LHCN-M2 (cell line): Measurements from ENCODE around the gene FAM227B. TPM values are rescaled to one million over a fixed set of nuclear protein-coding genes. Genes with fewer than 3 reads are reported as not detected.
"Not testable (repeated sequence)": the region's sequence is repeated elsewhere in the genome, so short reads cannot be mapped to it uniquely, and the experiment has no call there.

Experiments used
- DNase-seq: peaks from one replicate; pipeline ENCODE4 v3.0.0-alpha.2; 2012; ENCODE audit warnings: low read depth
- total RNA-seq: library from RNA; depleted of rRNA; stranded (reverse); fragments of >200 nt; gene quantifications from 2 replicates; pipeline ENCODE4 v1.2.3, GENCODE V29; 2014

The FAM227B gene
- total RNA-seq, 1 experiment from 2014 or later: 8.0 TPM

- DNase-seq: no peak
These were observed 10.3 kb downstream of the FAM227B start for GRCh38 chr15:49610157-49610918.

GRCh38 chr15:49606594-49606993 lies 14.0 kb downstream of the FAM227B start:
- DNase-seq: no peak

GRCh38 chr15:49605588-49605987 lies 15.0 kb downstream of the FAM227B start:
- no peak for DNase-seq

GRCh38 chr15:49604625-49605409 lies 15.8 kb downstream of the FAM227B start:
- no peak for DNase-seq

- not testable (repeated sequence) for DNase-seq
These were observed 27.7 kb downstream of the FAM227B start for GRCh38 chr15:49592829-49593316.

- no peak for DNase-seq
These were observed 31.6 kb downstream of the FAM227B start for GRCh38 chr15:49589030-49589429.

GRCh38 chr15:49573421-49573820 lies 47.2 kb downstream of the FAM227B start:
- no peak for DNase-seq

- no peak for DNase-seq
These were observed 49.9 kb downstream of the FAM227B start for GRCh38 chr15:49570672-49571071.

- DNase-seq: no peak
These were observed 50.4 kb downstream of the FAM227B start for GRCh38 chr15:49570174-49570573.

GRCh38 chr15:49560045-49560444 lies 60.6 kb downstream of the FAM227B start:
- DNase-seq: no peak

GRCh38 chr15:49558929-49559328 lies 61.7 kb downstream of the FAM227B start:
- peak; percentile 11 for DNase-seq

GRCh38 chr15:49556437-49556836 lies 64.2 kb downstream of the FAM227B start:
- DNase-seq: no peak

GRCh38 chr15:49550342-49550741 lies 70.3 kb downstream of the FAM227B start:
- not testable (repeated sequence) for DNase-seq

- no peak for DNase-seq
These were observed 82.1 kb downstream of the FAM227B start for GRCh38 chr15:49538520-49538919.

- DNase-seq: peak; percentile 25
These were observed 90.5 kb downstream of the FAM227B start for GRCh38 chr15:49530092-49530491.

- no peak for DNase-seq
These were observed 92.3 kb downstream of the FAM227B start for GRCh38 chr15:49528289-49528688.

GRCh38 chr15:49521802-49522201 lies 98.8 kb downstream of the FAM227B start:
- peak; percentile 6 for DNase-seq

- DNase-seq: not testable (repeated sequence)
These were observed 107.9 kb downstream of the FAM227B start for GRCh38 chr15:49512739-49513138.

GRCh38 chr15:49507261-49507660 lies 113.4 kb downstream of the FAM227B start:
- no peak for DNase-seq

- DNase-seq: no peak
These were observed 114.3 kb downstream of the FAM227B start for GRCh38 chr15:49506341-49506740.

GRCh38 chr15:49501586-49501985 lies 119.0 kb downstream of the FAM227B start:
- DNase-seq: no peak

GRCh38 chr15:49495993-49496753 lies 124.4 kb downstream of the FAM227B start:
- DNase-seq: peak; percentile 50
